GM12891 (cell line): Measurements from ENCODE around the gene CLEC5A.

ENCODE experiments used
- POLR2A ChIP-seq: IDR thresholded peaks from 2 replicates; pipeline ENCODE4 v1.6.1; 2011; ENCODE audit warnings: low read depth, low read length, control low read depth
- POLR2AphosphoS5 ChIP-seq: IDR thresholded peaks from 2 replicates; pipeline ENCODE4 v1.6.1; 2011; ENCODE audit warnings: low read depth, low read length, control low read depth
- SPI1 ChIP-seq: IDR thresholded peaks from 2 replicates; pipeline ENCODE4 v1.6.1; 2011; ENCODE audit warnings: low read depth, low read length, control low read depth
- TAF1 ChIP-seq: IDR thresholded peaks from 2 replicates; pipeline ENCODE4 v1.6.1; 2011; ENCODE audit warnings: low read depth, low read length, control low read depth

- TF ChIP-seq TAF1 (no peak), POLR2A (no peak), POLR2AphosphoS5 (no peak), SPI1 (no peak)
Measured at GRCh38 chr7:141991140-141991539, 44.4 kb upstream of the CLEC5A start.
